ENCODE measurements around the gene IGFBP4. TPM values are rescaled to one million over a fixed set of nuclear protein-coding genes. Genes with fewer than 3 reads are reported as not detected.

IGFBP4 gene
- total and polyA plus RNA-seq, 2 of the 13 experiments (the other 11 are each of a cell fraction or from before 2014, with no cell fraction given): 4.1 to 49.0 TPM

- TF ChIP-seq FOSL2 (CRISPR knock-in tag; IDR thresholded peaks at IDR 0.05) (peak; percentile 64), ZNF430 (CRISPR knock-in tag; IDR thresholded peaks at IDR 0.05) (0 out of 2 replicates have a peak, but pooled peaks have one; percentile 28), ZNF790 (CRISPR knock-in tag; IDR thresholded peaks at IDR 0.05; ENCODE audit: borderline replicate concordance) (no peak), ZNF609 (CRISPR knock-in tag; IDR thresholded peaks at IDR 0.05; ENCODE audit: borderline replicate concordance) (no peak), SNAPC5 (CRISPR knock-in tag; IDR thresholded peaks at IDR 0.05; ENCODE audit: borderline replicate concordance) (no peak), SNAPC2 (CRISPR knock-in tag; IDR thresholded peaks at IDR 0.05) (no peak), ZNF777 (CRISPR knock-in tag; IDR thresholded peaks at IDR 0.05) (no peak), NFIB (CRISPR knock-in tag; IDR thresholded peaks at IDR 0.05; ENCODE audit: borderline replicate concordance) (no peak), FOXJ3 (CRISPR knock-in tag; IDR thresholded peaks at IDR 0.05; ENCODE audit: borderline replicate concordance) (no peak)
- TF ChIP-seq, protein P1, sequence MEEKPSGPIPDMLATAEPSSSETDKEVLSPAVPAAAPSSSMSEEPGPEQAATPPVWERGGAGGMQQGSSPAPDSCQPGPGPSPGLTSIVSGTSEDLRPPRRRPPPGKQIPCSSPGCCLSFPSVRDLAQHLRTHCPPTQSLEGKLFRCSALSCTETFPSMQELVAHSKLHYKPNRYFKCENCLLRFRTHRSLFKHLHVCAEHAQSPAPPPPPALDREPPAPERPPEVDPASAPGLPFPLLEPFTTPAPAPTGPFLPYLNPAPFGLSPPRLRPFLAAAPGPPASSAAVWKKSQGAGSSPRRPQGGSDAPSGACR (CRISPR knock-in tag; IDR thresholded peaks at IDR 0.05): no peak
- TF ChIP-seq, protein P2, sequence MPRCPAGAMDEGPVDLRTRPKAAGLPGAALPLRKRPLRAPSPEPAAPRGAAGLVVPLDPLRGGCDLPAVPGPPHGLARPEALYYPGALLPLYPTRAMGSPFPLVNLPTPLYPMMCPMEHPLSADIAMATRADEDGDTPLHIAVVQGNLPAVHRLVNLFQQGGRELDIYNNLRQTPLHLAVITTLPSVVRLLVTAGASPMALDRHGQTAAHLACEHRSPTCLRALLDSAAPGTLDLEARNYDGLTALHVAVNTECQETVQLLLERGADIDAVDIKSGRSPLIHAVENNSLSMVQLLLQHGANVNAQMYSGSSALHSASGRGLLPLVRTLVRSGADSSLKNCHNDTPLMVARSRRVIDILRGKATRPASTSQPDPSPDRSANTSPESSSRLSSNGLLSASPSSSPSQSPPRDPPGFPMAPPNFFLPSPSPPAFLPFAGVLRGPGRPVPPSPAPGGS (CRISPR knock-in tag; IDR thresholded peaks at IDR 0.05): no peak
- TF ChIP-seq, protein P3, sequence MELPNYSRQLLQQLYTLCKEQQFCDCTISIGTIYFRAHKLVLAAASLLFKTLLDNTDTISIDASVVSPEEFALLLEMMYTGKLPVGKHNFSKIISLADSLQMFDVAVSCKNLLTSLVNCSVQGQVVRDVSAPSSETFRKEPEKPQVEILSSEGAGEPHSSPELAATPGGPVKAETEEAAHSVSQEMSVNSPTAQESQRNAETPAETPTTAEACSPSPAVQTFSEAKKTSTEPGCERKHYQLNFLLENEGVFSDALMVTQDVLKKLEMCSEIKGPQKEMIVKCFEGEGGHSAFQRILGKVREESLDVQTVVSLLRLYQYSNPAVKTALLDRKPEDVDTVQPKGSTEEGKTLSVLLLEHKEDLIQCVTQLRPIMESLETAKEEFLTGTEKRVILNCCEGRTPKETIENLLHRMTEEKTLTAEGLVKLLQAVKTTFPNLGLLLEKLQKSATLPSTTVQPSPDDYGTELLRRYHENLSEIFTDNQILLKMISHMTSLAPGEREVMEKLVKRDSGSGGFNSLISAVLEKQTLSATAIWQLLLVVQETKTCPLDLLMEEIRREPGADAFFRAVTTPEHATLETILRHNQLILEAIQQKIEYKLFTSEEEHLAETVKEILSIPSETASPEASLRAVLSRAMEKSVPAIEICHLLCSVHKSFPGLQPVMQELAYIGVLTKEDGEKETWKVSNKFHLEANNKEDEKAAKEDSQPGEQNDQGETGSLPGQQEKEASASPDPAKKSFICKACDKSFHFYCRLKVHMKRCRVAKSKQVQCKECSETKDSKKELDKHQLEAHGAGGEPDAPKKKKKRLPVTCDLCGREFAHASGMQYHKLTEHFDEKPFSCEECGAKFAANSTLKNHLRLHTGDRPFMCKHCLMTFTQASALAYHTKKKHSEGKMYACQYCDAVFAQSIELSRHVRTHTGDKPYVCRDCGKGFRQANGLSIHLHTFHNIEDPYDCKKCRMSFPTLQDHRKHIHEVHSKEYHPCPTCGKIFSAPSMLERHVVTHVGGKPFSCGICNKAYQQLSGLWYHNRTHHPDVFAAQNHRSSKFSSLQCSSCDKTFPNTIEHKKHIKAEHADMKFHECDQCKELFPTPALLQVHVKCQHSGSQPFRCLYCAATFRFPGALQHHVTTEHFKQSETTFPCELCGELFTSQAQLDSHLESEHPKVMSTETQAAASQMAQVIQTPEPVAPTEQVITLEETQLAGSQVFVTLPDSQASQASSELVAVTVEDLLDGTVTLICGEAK (IDR thresholded peaks at IDR 0.05): no peak
- TF ChIP-seq, protein P3 (CRISPR knock-in tag; IDR thresholded peaks at IDR 0.05): no peak
These were observed 42.7 kb downstream of the IGFBP4 start (continued) for GRCh38 chr17:40485851-40486521.

All from HepG2 (cell line).